A549 treated with DMSO at 1 μM for 4 hours (cell line): Measurements from ENCODE around the gene SPAG7. TPM values are rescaled to one million over a fixed set of nuclear protein-coding genes. Genes with fewer than 3 reads are reported as not detected.

ENCODE experiments used
- total RNA-seq: library from RNA; stranded (reverse); fragments of 200-300 nt; extraction: Qiagen RNA extraction; gene quantifications from 5 replicates; pipeline ENCODE4 v1.2.3, GENCODE V29; 2022; ENCODE audit warnings: low read depth

Gene SPAG7
- total RNA-seq = 69.9 to 87.4 TPM (median 71.4 TPM) in 5 replicates

GRCh38 chr17:4967539-4968485 is at the start of gene SPAG7:
Gene SPAG7 (minus strand): TSS chr17:4967817. CDS start chr17:4967804, 13 bp downstream.

GRCh38 chr17:4997302-4998026 is 29.8 kb upstream of the SPAG7 start, which contains the start of the genes INCA1 and KIF1C:
Gene INCA1 (minus strand): TSS chr17:4997522. CDS start chr17:4994437, 3,085 bp downstream.
Gene KIF1C (plus strand): TSS chr17:4997950. CDS start chr17:5000247, 2,297 bp downstream.

GRCh38 chr17:4986951-4987766 is 19.5 kb upstream of the SPAG7 start, which contains the start of gene CAMTA2:
Gene CAMTA2 (minus strand): TSS chr17:4987675. CDS start chr17:4986222, 1,453 bp downstream.

DNA sequence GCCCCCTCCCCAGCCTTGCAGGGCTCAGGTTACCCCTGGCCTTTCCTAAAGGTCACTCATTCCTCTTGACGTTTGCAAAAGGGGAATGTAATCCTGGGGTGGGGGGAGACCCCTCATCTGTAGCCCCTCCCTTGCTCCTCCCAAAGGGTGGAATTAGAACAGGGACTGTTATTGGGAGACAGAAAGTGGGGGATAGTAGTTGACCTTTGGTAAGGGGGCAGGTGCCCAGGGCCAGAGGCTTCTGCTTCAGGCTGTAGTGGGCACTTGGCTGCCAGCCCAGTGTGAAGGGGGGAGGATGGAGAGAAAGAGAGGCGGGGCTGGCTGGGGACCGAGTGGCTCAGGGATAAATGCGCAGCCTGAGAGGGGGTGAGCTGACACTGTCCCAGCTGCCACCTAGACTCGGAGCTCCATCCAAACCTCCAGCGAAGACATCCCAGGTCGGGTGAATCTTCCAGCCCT is 16.8 kb downstream of the SPAG7 start, which contains the start of gene ENO3:
Gene ENO3, plus strand, starts transcription at position 374 of the 459 bp plus-strand sequence. CDS start 711 bp downstream, outside the sequence.

GRCh38 chr17:4948166-4948930 is 19.3 kb downstream of the SPAG7 start, which contains the start of gene PFN1:
Gene PFN1 (minus strand): TSS chr17:4948530. CDS start chr17:4948394, 136 bp downstream.

GRCh38 chr17:4939796-4940554 is 27.6 kb downstream of the SPAG7 start, which contains the start of the genes RNF167 and SLC25A11:
Gene RNF167 (plus strand): TSS chr17:4940268. CDS start chr17:4940910, 642 bp downstream.
Gene SLC25A11 (minus strand): TSS chr17:4940046. CDS start chr17:4939910, 136 bp downstream.

DNA sequence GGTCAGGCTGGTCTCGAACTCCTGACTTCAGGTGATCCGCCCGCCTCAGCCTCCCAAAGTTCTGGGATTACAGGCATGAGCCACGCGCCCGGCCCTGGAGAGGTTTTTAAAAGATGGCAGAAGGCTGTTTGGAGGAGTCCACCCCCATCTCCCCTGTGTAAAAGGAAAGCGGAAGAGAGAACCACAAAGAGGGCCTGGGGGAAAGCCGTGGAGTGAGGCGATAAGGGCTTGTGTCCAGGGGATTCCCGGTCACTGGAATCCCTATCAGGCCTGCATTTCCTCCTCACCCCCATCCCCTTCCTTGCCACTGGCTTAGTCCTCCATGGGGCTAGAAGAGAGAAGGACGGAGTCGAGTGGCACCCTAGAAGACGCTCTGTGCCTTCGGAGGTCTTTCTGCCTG is 35.7 kb downstream of the SPAG7 start, which contains the start of gene GP1BA:
Gene GP1BA, plus strand, starts transcription at position 315 of the 400 bp plus-strand sequence. CDS start 328 bp downstream, outside the sequence.

Other genes starting within 250 kb of the SPAG7 start
- 40.9 to 46.9 TPM (median 43.8 TPM) in 5 replicates for gene MED11, start 236.4 kb downstream of the SPAG7 start, total RNA-seq
- 0.41 to 0.86 TPM (median 0.60 TPM) in 5 replicates for gene ZMYND15, start 228.0 kb downstream of the SPAG7 start, total RNA-seq
- gene CXCL16, start 227.9 kb downstream of the SPAG7 start, total RNA-seq = 15.0 to 20.2 TPM (median 18.3 TPM) in 5 replicates
- 0.31 to 1.2 TPM (median 0.64 TPM) in 5 replicates for gene TM4SF5, start 195.9 kb downstream of the SPAG7 start, total RNA-seq
- 0.47 to 1.5 TPM (median 1.3 TPM) in 4 of 5 replicates, not detected in the other for gene VMO1, start 181.5 kb downstream of the SPAG7 start, total RNA-seq
- gene GLTPD2, start 178.9 kb downstream of the SPAG7 start, total RNA-seq = not detected in 5 replicates
- 443 to 508 TPM (median 482 TPM) in 5 replicates for gene PSMB6, start 171.7 kb downstream of the SPAG7 start, total RNA-seq
- gene PLD2, start 160.7 kb downstream of the SPAG7 start, total RNA-seq = 20.0 to 27.5 TPM (median 25.1 TPM) in 5 replicates
- gene MINK1, start 134.5 kb downstream of the SPAG7 start, total RNA-seq = 49.3 to 64.6 TPM (median 56.6 TPM) in 5 replicates
- 0.17 to 0.29 TPM (median 0.28 TPM) in 5 replicates for gene C17orf107, start 68.3 kb downstream of the SPAG7 start, total RNA-seq
- gene CHRNE, start 64.7 kb downstream of the SPAG7 start, total RNA-seq = 0.07 to 0.21 TPM (median 0.08 TPM) in 4 of 5 replicates, not detected in the other
- gene GP1BA, start 35.5 kb downstream of the SPAG7 start, total RNA-seq = not detected in 5 replicates
- gene SLC25A11, start 27.8 kb downstream of the SPAG7 start, total RNA-seq = 65.3 to 82.3 TPM (median 72.2 TPM) in 5 replicates
- gene RNF167, start 27.5 kb downstream of the SPAG7 start, total RNA-seq = 93.0 to 144 TPM (median 121 TPM) in 5 replicates
- 2,001 to 2,972 TPM (median 2,479 TPM) in 5 replicates for gene PFN1, start 19.3 kb downstream of the SPAG7 start, total RNA-seq
- 51.2 to 61.4 TPM (median 55.7 TPM) in 5 replicates for gene ENO3, start 16.7 kb downstream of the SPAG7 start, total RNA-seq
- gene CAMTA2, start 19.9 kb upstream of the SPAG7 start, total RNA-seq = 22.0 to 37.9 TPM (median 31.6 TPM) in 5 replicates
- gene INCA1, start 29.7 kb upstream of the SPAG7 start, total RNA-seq = 1.3 to 2.0 TPM (median 1.5 TPM) in 5 replicates
- 98.9 to 125 TPM (median 114 TPM) in 5 replicates for gene KIF1C, start 30.1 kb upstream of the SPAG7 start, total RNA-seq
- 0.34 to 1.2 TPM (median 0.68 TPM) in 5 replicates for gene SLC52A1, start 67.6 kb upstream of the SPAG7 start, total RNA-seq
- 0.89 to 1.2 TPM (median 1.0 TPM) in 5 replicates for gene ZFP3, start 110.7 kb upstream of the SPAG7 start, total RNA-seq
- 3.6 to 5.0 TPM (median 4.5 TPM) in 5 replicates for gene ZNF232, start 144.1 kb upstream of the SPAG7 start, total RNA-seq
- gene USP6, start 148.2 kb upstream of the SPAG7 start, total RNA-seq = 0.01 to 0.03 TPM (median 0.02 TPM) in 4 of 5 replicates, not detected in the other
- 1.3 to 1.8 TPM (median 1.7 TPM) in 5 replicates for gene ZNF594, start 224.1 kb upstream of the SPAG7 start, total RNA-seq